Tibial artery (tissue), 4 donors: ENCODE measurements around the gene ARRDC5.

Experiments used
- DNase-seq, 2 donors: peaks; one replicate each; pipeline ENCODE4 v3.0.0-alpha.2; 2019
- H3K27ac ChIP-seq, 2 donors: fragments of 200-600 bp; sonication (generic) in 1 of 2; 1 replicate in 1 of 2; 2 replicates in 1 of 2; pipeline ENCODE4 v1.5.1; 2018 to 2019; ENCODE audit warnings: mild to moderate bottlenecking in 1 of 2
- H3K27me3 ChIP-seq, 2 donors: fragments of 200-600 bp; sonication (generic) in 1 of 2; one replicate each; pipeline versions ENCODE4 v1.5.1 to v1.6.0; 2016 to 2019
- H3K36me3 ChIP-seq, 3 donors: fragments of 200-600 bp; sonication (generic) in 2 of 3; one replicate each; pipeline ENCODE4 v1.5.1; 2016 to 2019; ENCODE audit warnings: mild to moderate bottlenecking in 2 of 3
- H3K4me1 ChIP-seq, 4 donors: fragments of 200-600 bp; sonication (generic) in 2 of 4; 1 replicate in 3 of 4; 2 replicates in 1 of 4; pipeline ENCODE4 v1.5.1; 2016 to 2019
- H3K4me3 ChIP-seq, 2 donors: fragments of 200-600 bp; sonication (generic) in 1 of 2; 1 replicate in 1 of 2; 2 replicates in 1 of 2; pipeline ENCODE4 v1.5.1; 2018 to 2019; ENCODE audit warnings: mild to moderate bottlenecking in 2 of 2
- H3K9me3 ChIP-seq, 3 donors: fragments of 200-600 bp; sonication (generic) in 1 of 3; one replicate each; pipeline ENCODE4 v1.5.1; 2016 to 2019
- intact Hi-C: fragments of 100-400 bp; cut with DNase I; formaldehyde crosslinking; loops from one replicate; pipeline ENCODE4 v1.15.0; 2023; ENCODE audit warnings: low total_unique reads
- TF ChIP-seq, protein P1 (sequence below), 2 experiments: fragments of 200-600 bp in 1 of 2; fragments of 450-650 bp in 1 of 2; IDR thresholded peaks; one replicate each; pipeline ENCODE4 v1.5.1; 2017 to 2019; ENCODE audit warnings: antibody characterized with exemption in 2 of 2, mild to moderate bottlenecking in 1 of 2, moderate library complexity in 1 of 2

Gene ARRDC5

DNA sequence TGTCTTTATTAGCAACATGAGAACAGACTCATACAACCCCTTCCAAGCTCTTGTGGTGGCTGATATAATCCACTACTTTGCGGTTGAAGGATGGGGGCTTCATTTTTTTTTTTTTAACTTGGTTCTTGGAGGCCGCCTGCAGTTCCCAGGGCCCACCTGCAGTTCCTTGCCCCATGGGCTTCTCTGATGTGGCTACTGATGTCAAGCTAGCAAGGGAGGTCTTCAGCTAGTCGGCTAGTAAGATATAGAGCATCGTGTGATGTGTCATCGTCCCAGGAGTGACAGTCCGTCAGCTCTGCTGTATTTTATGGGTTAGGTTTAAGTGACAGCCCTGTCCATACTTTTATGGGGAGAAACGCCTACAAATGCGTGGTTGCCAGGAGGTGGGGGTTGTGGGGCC, 32.7 kb upstream of the ARRDC5 start:
- H3K27ac ChIP-seq = no peak overlapping the region
- H3K4me1 ChIP-seq = no peaks in the 10 kb centered on the region
- H3K4me3 ChIP-seq = no peak overlapping the region
- TF ChIP-seq, protein P1, sequence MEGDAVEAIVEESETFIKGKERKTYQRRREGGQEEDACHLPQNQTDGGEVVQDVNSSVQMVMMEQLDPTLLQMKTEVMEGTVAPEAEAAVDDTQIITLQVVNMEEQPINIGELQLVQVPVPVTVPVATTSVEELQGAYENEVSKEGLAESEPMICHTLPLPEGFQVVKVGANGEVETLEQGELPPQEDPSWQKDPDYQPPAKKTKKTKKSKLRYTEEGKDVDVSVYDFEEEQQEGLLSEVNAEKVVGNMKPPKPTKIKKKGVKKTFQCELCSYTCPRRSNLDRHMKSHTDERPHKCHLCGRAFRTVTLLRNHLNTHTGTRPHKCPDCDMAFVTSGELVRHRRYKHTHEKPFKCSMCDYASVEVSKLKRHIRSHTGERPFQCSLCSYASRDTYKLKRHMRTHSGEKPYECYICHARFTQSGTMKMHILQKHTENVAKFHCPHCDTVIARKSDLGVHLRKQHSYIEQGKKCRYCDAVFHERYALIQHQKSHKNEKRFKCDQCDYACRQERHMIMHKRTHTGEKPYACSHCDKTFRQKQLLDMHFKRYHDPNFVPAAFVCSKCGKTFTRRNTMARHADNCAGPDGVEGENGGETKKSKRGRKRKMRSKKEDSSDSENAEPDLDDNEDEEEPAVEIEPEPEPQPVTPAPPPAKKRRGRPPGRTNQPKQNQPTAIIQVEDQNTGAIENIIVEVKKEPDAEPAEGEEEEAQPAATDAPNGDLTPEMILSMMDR (IDR thresholded peaks at IDR 0.05) = no peak
- no peaks in the 10 kb centered on the region for H3K9me3 ChIP-seq
- intact Hi-C loops = no loop called here
- DNase-seq = no peak
- H3K27me3 ChIP-seq = no peaks in the 10 kb centered on the region
- H3K36me3 ChIP-seq = no peaks in the 10 kb centered on the region

GRCh38 chr19:4933528-4933927, 30.8 kb upstream of the ARRDC5 start:
- Histone ChIP-seq H3K4me3 (no peak overlapping the region), H3K27ac (no peak overlapping the region), H3K36me3 (no peaks in the 10 kb centered on the region), H3K27me3 (no peaks in the 10 kb centered on the region), H3K9me3 (no peaks in the 10 kb centered on the region), H3K4me1 (no peaks in the 10 kb centered on the region)
- TF ChIP-seq, protein P1 (IDR thresholded peaks at IDR 0.05) = no peak
- intact Hi-C loops = no loop called here
- DNase-seq = no peak

DNA sequence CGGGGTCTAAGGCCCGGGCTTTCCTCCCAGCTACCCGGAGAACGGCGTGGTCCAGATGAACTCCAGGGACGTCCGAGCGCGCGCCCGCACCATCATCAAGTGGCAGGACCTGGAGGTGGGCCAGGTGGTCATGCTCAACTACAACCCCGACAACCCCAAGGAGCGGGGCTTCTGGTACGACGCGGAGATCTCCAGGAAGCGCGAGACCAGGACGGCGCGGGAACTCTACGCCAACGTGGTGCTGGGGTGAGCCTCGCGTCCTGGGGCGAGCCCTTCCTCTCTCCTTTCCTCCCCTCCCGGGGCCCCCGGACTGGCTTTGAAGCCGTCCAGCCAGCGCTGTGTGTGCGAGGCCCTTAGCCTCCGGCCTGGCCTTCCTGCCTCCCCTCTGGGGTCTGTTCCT, 30.0 kb upstream of the ARRDC5 start:
- Histone ChIP-seq H3K9me3 (no peaks in the 10 kb centered on the region), H3K27me3 (no peaks in the 10 kb centered on the region), H3K4me3 (no peak overlapping the region), H3K27ac (no peak overlapping the region), H3K4me1 (no peaks in the 10 kb centered on the region), H3K36me3 (no peaks in the 10 kb centered on the region)
- no peak for DNase-seq
- intact Hi-C loops = no loop called here
- TF ChIP-seq, protein P1 (IDR thresholded peaks at IDR 0.05) = no peak

GRCh38 chr19:4930664-4931063, 28.0 kb upstream of the ARRDC5 start:
- H3K27ac ChIP-seq = no peak overlapping the region
- H3K36me3 ChIP-seq = no peaks in the 10 kb centered on the region
- intact Hi-C loops = no loop called here
- H3K9me3 ChIP-seq = no peaks in the 10 kb centered on the region
- no peak overlapping the region for H3K4me3 ChIP-seq
- no peak for DNase-seq
- TF ChIP-seq, protein P1 (IDR thresholded peaks at IDR 0.05) = no peak
- H3K4me1 ChIP-seq = no peaks in the 10 kb centered on the region
- no peaks in the 10 kb centered on the region for H3K27me3 ChIP-seq

DNA sequence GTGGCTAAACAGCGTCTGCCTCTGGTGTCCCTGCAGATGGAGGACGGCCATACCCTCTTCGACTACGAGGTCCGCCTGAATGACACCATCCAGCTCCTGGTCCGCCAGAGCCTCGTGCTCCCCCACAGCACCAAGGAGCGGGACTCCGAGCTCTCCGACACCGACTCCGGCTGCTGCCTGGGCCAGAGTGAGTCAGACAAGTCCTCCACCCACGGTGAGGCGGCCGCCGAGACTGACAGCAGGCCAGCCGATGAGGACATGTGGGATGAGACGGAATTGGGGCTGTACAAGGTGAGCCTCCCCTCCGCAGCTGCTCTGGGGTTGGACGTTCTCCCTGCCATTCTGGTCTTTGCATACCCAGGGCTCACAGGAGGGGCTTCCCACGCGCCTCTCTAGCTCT, 26.5 kb upstream of the ARRDC5 start:
- no peak for DNase-seq
- Histone ChIP-seq H3K4me1 (no peaks in the 10 kb centered on the region), H3K36me3 (no peaks in the 10 kb centered on the region), H3K4me3 (no peak overlapping the region), H3K9me3 (no peaks in the 10 kb centered on the region), H3K27ac (no peak overlapping the region), H3K27me3 (no peaks in the 10 kb centered on the region)
- TF ChIP-seq, protein P1 (IDR thresholded peaks at IDR 0.05) = no peak
- intact Hi-C loops = no loop called here

- intact Hi-C loops = no loop called here
- Histone ChIP-seq H3K4me1 (no peaks in the 10 kb centered on the region), H3K36me3 (no peaks in the 10 kb centered on the region), H3K9me3 (no peaks in the 10 kb centered on the region), H3K4me3 (no peak overlapping the region), H3K27ac (no peak overlapping the region), H3K27me3 (no peaks in the 10 kb centered on the region)
- no peak for DNase-seq
- TF ChIP-seq, protein P1 (IDR thresholded peaks at IDR 0.05) = no peak
These were observed 20.6 kb upstream of the ARRDC5 start for GRCh38 chr19:4923276-4923747.
